C4-2B (cell line): Measurements from ENCODE around the gene ARRDC2.

Experiments
- CTCF ChIP-seq: fragments of 450-650 bp; conservative IDR thresholded peaks from 2 replicates; pipeline ENCODE4 v1.5.1; 2017; ENCODE audit warnings: mild to moderate bottlenecking
- ZFX ChIP-seq: fragments of 450-650 bp; IDR thresholded peaks from 2 replicates; pipeline ENCODE4 v1.6.1; 2017

GRCh38 chr19:18020212-18021085, 12.5 kb downstream of the ARRDC2 start:
- TF ChIP-seq CTCF (no peak), ZFX (no peak)
